AG04450 (cell line): Measurements from ENCODE around the gene RABL2B. TPM values are rescaled to one million over a fixed set of nuclear protein-coding genes. Genes with fewer than 3 reads are reported as not detected.

Experiments used
- CTCF ChIA-PET: fragments of 300-600, 350-600 bp; formaldehyde crosslinking; extraction: SDS; loops from one replicate; lab custom pipeline; 2022; ENCODE audit warnings: antibody characterized with exemption, inconsistent platforms; lab: Charles Lee
- POLR2A ChIA-PET: fragments of 350-600 bp; formaldehyde crosslinking; extraction: SDS; loops from one replicate; lab custom pipeline; 2021; ENCODE audit warnings: antibody characterized with exemption, inconsistent platforms; lab: Yijun Ruan, JAX
- DNase-seq: peaks from one replicate; pipeline ENCODE4 v3.0.0-alpha.2; 2011; ENCODE audit warnings: low read depth, low spot score
- H3K27ac ChIP-seq: one replicate; pipeline ENCODE4 v1.5.1; 2012; ENCODE audit warnings: low read depth, low read length, control low read depth
- H3K27me3 ChIP-seq: one replicate; pipeline ENCODE4 v1.6.0; 2012; ENCODE audit warnings: low read length; ENCODE audit not compliant: control insufficient read depth, insufficient read depth
- H3K4me3 ChIP-seq: 2 replicates; pipeline ENCODE4 v1.5.1; 2011; ENCODE audit warnings: mild to moderate bottlenecking, low read depth, low read length, control low read depth
- H3K9me3 ChIP-seq: 2 replicates; pipeline ENCODE4 v1.5.1; 2012; ENCODE audit warnings: low read length; ENCODE audit not compliant: control insufficient read depth, insufficient read depth
- CTCF ChIP-seq: IDR thresholded peaks from 2 replicates; pipeline ENCODE4 v1.5.1; 2011; ENCODE audit warnings: low read depth, low read length, control low read depth, inconsistent platforms
- polyA plus RNA-seq: library from polyadenylated mRNA; depleted of rRNA; stranded (reverse); fragments of >200 nt; gene quantifications from 2 replicates; pipeline ENCODE4 v1.2.3, GENCODE V29; 2011; rRNA removed

RABL2B gene
- polyA plus RNA-seq, 1 experiment, result 31.4 TPM

- ChIA-PET CTCF (interaction anchor here (1.2 kb wide), 1 partner anchor 12 kb away, joined by 6 read pairs; no protein-coding TSS in a partner anchor), POLR2A (no interaction called here)
- DNase-seq, result no peak
- Histone ChIP-seq H3K9me3 (peaks cover 5% of the 10 kb centered on the region; the same call in 1 of the 2 replicates), H3K27ac (no peak overlapping the region), H3K27me3 (peaks cover 17% of the 10 kb centered on the region), H3K4me3 (no peak overlapping the region)
- TF ChIP-seq CTCF, result no peak
Observed at GRCh38 chr22:50720301-50721256, 62.9 kb downstream of the RABL2B start.

- peaks cover 17% of the 10 kb centered on the region for H3K27me3 ChIP-seq
- ChIA-PET POLR2A (no interaction called here), CTCF (interaction anchor here (1.2 kb wide), 1 partner anchor 12 kb away, joined by 6 read pairs; no protein-coding TSS in a partner anchor)
- H3K9me3 ChIP-seq, result peaks cover 5% of the 10 kb centered on the region; the same call in 1 of the 2 replicates
- H3K27ac ChIP-seq, result no peak overlapping the region
- no peak for DNase-seq
- H3K4me3 ChIP-seq, result no peak overlapping the region
- TF ChIP-seq CTCF, result no peak
Observed at GRCh38 chr22:50719814-50720300, 63.6 kb downstream of the RABL2B start.

- TF ChIP-seq CTCF, result no peak
- DNase-seq, result no peak
- no peak overlapping the region for H3K4me3 ChIP-seq
- H3K9me3 ChIP-seq, result peaks cover 5% of the 10 kb centered on the region; the same call in 1 of the 2 replicates
- CTCF ChIA-PET, result no interaction called here
- POLR2A ChIA-PET, result no interaction called here
- peaks cover 17% of the 10 kb centered on the region for H3K27me3 ChIP-seq
- H3K27ac ChIP-seq, result no peak overlapping the region
Observed at GRCh38 chr22:50718352-50718709, 65.1 kb downstream of the RABL2B start.

- peaks cover 5% of the 10 kb centered on the region; the same call in 1 of the 2 replicates for H3K9me3 ChIP-seq
- no peak overlapping the region for H3K4me3 ChIP-seq
- peaks cover 17% of the 10 kb centered on the region for H3K27me3 ChIP-seq
- ChIA-PET CTCF (no interaction called here), POLR2A (no interaction called here)
- no peak overlapping the region for H3K27ac ChIP-seq
- TF ChIP-seq CTCF, result 0 out of 2 replicates have a peak, but pooled peaks have one; percentile 9
- no peak for DNase-seq
Observed at GRCh38 chr22:50717709-50718351, 65.6 kb downstream of the RABL2B start.

Other genes starting within 250 kb of the RABL2B start
- gene KLHDC7B, start 237.7 kb downstream of the RABL2B start, polyA plus RNA-seq, result 0.02 and 0.04 TPM in 2 replicates
- not detected in 2 replicates for gene SYCE3, start 220.7 kb downstream of the RABL2B start, polyA plus RNA-seq
- gene CPT1B, start 205.2 kb downstream of the RABL2B start, polyA plus RNA-seq, result 0.99 and 1.2 TPM in 2 replicates
- gene CHKB, start 200.8 kb downstream of the RABL2B start, polyA plus RNA-seq, result 22.5 and 28.2 TPM in 2 replicates
- gene MAPK8IP2, start 182.8 kb downstream of the RABL2B start, polyA plus RNA-seq, result 0.14 and 0.16 TPM in 2 replicates
- 14.3 and 22.0 TPM in 2 replicates for gene ARSA, start 155.5 kb downstream of the RABL2B start, polyA plus RNA-seq
- gene SHANK3, start 110.8 kb downstream of the RABL2B start, polyA plus RNA-seq, result 0.47 and 0.63 TPM in 2 replicates
- gene ACR, start 45.4 kb downstream of the RABL2B start, polyA plus RNA-seq, result not detected in 2 replicates